Central memory CD4-positive, alpha-beta T cell (primary cell): Measurements from ENCODE around the gene EXT2.

Source experiments
- DNase-seq: peaks from one replicate; pipeline ENCODE4 v3.0.0; 2022

EXT2 gene

DNA sequence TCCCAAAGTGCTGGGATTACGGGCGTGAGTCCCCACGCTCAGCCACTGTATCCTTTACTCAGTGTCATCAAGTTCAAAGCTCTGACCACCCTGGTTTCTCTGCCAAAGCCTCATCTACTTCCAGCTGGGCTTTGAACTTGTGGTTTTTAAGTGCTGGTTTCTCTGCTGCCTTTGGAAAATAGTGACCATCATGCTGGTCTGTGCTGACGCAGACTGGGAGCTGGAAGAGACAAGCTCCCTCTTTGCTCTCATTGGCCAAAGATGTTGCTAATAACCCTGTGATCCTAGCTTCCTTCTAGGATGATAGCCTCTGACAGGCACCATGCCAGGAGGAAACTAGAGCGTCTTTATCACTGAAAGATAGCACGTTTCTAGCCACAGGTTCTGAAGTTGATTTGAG is 152.0 kb downstream of the EXT2 start:
- no peak for DNase-seq

DNA sequence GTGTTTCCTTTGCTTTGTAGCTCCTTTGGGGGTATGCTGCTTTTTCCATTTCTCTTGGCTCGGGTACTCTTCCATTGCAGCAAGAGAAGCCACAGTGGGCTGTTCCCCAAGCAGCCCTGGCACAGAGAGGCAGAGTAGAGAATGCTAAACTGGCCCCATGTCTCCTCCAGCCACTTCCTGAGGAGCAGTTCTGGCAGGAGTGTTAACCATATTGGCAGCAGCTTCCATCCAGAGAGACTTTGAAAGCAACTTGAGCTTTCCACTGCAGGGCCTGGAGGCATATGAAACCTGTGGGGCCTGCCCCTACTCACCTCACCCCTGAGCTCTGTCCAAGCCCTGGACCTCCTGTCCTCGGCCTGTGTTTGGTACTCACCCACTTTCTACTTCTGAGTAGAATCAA is 152.6 kb downstream of the EXT2 start:
- no peak for DNase-seq

DNA sequence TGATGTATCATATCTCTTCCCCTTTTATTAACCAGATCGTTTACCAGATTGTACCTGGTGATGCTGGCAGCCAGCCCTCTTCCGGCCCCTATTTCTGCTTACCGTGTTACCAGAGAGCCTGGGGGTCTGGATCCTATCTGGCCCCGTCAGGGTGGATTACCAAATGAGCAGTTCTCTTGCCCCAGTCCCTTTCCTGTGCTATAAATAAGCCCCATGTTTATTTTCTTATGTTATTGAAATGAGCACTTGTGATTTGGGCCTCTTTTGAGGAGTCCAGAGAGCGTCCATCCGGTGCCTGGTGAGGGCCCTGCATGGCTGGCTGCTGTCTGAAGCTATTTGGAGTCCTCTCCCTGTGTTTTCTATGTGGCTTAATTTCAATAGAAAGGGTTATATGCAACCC is 154.9 kb downstream of the EXT2 start:
- DNase-seq, result no peak

DNA sequence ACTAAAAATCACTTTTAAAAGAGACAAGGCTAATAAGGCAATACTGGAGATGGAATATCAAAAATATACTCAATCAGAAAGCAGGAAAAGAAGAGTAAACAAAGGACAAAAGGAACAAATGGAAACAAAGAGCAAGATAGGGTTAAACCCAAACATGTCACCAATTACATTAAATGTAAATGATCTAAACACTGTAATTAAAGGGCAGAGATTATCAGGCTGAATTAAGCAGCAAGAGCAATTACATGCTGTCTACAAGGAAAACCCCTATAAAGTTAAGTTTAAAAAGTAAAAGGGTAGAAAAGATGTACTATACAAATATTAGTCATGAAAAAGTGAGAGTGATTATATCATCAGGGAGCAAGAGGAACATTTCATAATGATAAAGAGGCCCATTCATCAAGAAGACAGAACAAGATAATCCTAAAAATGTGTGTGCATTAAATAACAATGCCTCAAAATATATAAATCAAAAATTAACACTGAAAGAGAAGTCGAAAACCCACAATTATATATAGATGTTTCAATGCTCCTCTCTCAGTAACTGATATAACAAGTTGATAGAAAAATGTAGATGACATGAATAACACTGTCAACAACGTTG is 157.6 kb downstream of the EXT2 start:
- no peak for DNase-seq

DNA sequence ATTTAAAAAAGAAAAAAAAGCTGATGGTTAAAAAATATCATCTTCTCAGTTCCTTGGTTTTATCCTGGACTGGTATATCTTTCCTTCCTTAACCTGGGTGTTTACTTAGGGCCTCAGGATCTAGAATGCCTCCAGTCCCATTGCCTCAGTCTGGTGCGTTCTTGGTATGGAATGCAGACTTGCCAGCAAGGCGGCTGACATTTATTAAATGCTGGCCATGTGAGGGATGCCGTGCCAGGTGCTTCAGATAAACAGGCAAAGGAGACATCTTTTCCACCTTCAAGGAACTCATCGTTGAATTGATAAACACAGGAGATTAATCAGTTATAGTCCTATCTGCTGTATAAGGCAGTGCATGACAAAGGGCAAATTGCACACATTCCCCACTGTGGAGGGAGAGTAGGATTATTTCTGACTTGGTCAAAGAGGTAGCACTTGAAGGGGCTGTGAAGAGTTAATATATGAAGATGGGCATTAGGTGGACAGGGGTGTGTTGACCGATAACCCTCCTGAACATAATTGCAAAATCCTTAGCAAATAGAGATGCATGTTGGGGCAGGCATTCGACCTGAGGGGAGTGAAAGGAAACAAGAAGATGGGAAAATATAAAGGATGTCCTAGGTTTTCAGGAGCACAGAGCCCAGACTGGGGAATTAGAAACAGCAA is 160.1 kb downstream of the EXT2 start:
- no peak for DNase-seq

DNA sequence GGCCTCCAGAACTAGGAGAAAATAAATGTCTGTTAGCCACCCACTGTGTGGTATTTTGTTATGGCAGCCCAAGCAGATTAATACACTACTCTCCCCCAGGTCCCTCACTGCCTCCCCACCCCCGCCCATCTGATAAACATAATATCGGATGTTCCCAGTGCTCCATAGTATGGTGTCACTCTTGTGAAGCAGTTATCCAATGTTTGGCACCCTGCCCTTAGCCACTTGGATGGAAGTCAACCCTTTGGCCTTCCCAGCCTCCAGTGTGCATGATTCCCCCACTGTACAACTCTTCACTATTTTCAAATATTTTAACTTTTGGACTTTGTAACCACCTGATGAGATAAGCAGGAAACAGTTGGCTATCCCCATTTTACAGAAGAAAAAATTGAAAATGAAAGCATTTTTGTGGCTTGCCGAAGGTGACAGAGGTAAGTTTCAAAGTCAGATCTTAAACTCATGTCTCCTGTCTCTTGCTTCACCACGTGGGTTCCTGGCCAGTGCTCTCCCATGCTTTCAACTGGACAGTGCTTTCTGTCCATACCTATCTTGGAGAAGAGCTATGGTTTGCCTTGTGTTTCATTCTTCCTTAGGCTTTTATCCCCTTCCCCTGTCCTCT is 161.3 kb downstream of the EXT2 start:
- no peak for DNase-seq

DNA sequence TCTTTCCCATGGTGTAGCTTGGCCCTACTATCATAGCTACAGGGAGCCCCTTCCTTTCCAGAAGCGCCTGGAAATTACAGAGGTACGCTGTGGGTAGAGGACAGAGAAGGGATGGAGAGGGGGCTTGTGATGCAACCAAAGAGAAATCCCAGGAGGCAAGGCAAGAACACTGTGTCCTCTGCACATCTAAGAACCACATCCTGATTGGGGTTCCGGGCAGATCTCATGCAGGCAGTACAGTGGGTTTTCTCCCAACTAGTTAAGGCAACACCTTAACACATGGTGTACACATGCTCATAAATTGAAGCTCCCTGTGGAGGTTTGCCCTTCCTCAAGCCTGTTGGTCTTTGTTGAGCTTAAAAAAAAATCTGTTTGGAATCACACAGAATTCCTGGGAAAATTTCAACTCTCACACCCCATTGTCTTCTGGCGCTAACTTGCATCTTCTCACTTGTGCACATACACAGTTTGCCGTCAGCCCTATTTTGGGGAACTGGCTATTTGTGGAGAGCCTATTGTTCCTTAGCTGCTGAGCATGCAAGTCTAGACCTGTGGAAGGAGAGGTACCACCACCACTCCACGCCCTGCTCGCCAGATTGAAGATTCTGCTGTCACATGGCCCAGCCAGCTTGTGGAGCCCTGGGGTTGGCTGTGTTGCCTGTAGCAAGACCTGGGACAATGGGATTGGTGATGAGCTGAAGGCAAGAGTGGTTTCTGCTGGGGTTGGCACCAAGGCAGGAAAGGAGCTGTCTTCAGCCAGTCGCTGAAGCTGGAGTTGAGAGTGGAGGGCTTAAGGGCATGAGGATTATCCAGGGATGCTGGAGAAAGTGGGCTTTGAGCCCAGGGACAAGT is 162.1 kb downstream of the EXT2 start:
- no peak for DNase-seq

DNA sequence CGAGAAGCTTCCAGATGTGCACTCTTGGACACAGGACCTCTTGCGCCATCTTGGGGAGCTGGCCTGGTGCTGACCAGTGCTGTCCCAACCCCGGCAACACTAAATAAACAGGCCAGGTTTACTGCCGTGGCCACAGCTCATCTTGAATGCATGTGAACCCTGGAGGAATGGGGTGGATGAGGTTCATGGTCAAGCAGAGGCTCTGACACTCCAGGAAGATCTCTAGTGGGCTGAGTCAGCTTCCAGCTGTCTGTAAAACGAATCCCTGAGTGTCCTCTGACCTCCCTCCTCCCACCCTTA is 162.7 kb downstream of the EXT2 start:
- DNase-seq, result no peak

DNA sequence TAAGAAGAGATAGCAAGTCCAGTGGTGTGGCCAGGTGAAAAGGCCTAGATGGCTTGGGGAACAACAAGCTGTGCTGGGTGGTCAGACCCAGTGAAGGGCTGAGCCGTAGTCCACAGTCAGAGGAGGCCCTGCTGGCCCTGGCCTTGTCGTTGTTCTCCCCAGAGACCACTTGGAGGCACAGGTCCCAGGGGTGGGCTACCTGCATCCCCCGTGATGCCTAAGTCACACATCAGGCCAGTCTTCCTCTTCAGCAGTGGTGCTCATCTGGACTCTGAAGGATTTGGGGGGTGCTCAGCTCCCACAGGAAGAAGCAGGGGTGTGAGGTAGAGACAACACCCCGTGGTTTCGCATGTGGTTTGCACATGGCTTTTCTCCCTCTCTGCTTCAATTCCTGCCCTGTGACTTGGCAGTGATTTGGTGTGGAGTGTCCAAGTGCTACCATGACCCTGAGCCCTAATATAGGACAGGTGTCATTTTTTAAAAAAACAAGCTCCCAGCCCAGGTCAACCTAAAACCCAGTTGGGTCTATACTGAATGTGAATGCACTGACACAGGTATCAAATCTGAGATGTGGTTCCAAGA is 163.5 kb downstream of the EXT2 start:
- no peak for DNase-seq

DNA sequence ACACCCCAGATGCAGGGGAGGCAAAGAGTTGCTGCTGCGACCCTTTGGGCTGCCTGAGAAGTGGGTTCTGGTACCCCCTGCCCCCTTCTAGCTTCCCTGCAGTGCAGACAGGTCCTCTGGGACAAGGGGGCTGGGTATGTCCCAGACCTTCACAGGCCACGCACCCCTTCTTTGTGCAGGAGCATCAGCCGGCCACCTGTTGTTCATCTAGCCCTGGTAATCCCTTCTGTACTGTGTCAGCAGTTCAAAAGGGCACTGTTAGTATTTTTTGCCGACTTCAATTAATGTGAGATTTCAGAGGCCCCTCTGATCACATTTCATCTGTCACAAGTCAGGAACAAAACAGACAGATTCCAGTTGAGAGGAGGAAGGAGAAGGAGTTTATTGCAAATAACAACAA is 164.6 kb downstream of the EXT2 start:
- DNase-seq, result no peak

DNA sequence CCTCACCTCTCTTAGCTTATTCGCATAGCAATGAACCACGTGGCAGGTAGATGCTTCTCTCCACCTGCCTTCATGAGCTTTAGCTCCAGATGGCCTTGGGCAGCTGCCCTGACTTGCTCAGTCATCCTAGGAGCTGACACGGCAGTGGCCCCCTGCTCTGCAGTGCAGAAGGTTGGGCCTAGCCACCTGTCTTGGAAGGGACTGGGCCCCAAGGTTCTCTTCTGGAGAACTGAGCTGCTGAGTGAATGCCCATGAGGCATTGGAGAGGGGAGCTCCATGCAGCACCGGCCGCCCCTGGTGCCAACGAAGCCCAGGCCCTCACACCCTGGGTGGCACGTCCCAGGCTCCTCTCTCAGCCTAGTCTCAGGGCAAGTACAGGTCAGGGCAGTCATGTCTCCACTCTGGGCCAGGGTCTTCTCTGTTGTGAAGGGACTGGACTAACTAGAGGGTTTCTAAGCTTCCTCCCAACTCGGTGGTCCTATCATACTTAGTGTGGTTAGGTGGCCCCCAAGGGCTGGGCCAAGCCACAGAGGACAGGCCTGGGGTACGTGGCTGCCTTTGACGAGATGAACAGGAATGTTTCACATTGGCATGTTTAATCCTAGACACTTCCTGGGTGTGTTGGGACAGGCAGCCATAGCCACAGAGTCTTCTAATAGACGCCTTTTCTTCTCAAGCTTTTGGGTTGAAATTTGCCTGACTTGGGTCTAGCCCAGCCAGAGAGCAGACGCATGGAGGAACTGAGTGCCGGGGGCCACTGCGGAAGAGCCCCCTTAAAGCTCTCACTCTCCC is 166.5 kb downstream of the EXT2 start:
- no peak for DNase-seq

DNA sequence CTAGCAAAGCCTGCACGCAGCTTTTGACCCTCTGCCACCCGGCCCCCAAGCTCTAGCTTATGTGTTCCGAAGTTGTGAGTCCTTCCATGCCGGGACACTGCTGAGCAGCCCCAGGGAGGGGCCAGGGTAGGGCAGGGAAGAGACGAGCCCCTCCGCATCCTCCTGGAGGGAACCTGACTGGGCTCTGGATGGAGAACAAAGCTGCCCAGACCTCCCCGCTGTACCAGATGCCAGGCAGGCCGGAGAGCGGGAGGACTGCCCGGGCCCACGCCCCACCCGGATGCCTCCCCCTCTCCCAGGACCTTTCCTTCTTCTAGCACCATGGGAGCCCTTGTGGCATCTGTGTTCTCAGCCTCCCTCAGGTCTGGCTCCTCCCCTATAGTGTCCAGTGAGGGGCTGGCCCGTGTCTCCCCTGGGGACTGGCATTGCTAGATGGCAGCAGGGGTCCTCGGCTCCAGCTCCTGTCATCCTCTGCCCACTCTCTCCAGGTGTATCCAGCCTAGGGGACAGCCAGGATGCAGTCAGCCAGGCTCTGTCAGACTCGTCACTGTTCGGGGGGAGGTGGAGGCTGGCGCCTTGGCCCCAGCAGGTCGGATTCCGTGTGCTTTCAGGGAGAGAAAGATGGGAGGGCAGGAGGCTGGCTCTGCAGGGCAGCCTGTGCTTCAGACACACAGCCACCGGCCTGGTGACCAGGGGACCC is 168.4 kb downstream of the EXT2 start:
- no peak for DNase-seq

DNA sequence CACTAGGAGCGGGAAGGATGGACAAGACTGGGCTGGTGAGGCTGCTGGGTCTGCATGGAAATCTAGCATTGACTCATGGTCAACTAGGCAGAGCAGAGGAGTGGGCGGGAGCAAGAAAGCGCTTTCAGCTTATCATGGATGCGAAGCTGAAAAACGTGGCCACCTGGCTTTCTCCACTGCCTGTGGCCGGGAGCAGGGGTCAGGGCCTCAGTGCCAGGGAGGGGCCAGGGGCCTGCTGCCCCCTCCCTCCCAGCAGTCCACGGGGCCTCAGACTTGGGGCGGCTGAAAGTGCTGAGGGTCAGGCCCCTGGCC is 168.9 kb downstream of the EXT2 start:
- DNase-seq, result no peak

DNA sequence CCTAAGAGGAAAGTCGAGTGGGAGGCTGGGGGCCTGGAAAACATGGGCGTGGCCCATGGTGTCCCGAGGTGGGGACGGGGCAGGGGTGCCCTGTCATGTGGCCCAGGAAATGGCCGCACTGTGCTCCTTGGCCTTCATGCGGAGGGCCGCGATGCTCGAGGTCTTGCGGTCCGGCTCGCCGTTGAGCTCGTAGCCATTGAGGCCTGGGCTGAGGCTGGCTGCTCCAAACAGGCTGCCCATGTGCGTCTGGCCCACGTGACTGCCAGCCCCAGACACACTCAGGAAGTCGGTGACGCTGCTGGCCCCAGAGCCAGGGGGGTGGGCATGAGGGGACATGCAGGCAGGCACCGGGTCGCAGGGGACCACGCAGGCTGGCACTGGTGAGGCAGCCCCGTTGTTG is 169.3 kb downstream of the EXT2 start:
- DNase-seq, result no peak

DNA sequence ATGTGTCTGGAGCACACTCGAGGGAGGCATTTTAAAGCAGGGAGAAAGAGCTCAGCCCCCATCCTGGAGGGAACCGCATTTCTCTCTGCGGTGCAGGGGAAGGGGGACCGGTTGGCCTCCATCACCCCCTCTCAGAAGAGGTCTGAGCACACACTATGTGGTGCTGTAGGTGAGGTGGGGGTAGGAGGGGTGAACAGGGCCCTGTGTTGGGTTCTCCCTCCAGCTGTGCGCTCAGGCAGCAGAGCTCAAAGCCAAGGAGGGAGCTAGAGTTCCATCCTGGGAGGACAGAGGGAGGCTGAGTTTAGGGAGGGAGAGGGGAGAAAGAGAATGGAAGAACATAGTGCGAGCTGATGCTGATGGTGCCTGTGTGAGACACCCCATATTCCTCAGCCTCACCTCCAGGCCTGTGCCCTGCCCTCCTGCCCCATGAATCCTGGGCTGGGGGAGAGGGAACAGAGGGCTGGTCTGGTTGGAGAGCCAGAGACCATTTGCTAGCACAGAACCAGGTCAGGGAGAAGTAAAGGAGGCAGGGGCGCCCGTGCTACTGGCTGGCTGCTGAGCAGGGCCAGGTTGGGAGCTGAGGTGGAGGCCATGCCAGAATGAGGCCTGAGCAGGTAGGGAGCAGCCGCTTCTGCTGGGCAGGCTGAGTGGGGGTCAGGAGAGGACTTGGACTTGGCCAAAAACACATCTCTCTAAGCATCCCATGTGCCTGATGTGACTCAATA is 170.7 kb downstream of the EXT2 start:
- no peak for DNase-seq

DNA sequence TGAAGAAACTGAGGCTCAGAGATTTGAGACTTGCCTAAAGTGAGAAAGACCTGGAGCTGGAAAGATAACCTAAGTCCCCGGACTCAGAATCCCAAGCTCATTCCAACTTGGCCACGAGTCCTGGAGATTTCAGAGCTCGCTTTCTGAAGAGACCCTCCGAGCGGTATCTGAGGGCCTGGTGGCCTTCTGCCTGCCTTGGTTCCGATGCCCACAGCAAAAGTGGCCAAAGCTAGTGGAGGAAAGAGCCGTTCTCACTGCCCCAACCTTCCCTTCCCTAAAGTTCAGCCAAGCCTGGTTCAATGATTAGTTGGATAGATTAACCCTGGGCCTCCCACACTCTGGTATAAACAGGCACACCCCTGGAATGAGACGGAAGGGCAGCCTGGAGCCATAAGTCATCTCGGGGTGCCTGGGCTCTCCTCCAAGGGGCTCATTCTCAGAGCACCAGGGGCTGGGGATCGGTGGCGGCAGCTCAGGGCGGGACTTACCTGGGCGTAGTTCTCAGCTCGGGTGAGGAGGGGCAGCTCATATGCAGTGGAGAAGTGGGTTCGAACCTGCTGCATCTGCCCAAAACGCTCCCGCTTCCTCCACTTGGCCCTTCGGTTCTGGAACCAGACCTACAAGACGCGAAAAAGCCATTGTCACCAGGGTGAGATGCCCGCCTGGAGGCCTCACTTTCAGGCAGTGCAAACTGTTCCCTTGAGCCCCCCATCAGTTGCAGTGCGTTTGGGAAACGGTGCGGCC is 171.7 kb downstream of the EXT2 start:
- DNase-seq, result no peak

DNA sequence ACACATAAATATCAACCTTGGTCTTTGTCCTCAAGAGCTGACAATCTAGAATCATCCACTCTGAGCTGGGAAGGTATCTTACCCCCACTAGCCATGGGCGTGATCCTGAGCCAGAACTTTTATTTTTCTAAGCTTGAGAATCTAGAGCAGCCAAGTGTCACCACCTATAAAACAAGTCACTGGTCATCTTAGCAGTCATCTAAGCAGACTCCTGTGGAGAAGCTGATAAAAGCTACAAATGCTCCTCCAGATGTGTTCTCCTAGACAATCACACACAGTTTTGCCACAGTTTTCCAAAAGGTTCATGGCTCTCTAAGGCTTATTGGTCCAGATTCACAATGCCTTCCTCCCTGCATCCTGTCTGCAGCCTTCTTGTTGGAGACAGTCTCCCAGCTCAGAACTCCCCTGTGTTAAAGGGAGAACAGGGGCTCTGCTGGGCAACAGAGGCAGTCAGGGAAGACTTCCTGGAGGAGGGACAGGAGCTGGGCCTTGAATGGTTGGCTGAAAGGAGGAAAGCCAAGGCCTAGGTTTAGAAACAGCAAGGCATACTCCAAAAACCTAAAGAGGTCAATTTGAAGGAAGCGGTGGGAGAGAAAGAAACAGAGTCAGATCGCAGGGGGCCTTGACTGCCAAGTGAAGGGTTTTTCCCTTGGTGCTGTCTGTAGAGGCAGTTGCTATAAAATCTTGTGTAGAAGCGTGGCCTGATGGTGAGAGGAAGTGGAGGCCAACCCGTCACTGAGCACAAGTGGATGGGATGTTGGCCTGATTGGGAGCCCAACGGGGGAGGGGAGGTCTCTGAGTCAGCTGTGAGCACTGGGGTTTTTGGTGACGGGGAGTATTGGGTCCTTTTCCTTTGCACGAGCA is 172.5 kb downstream of the EXT2 start:
- DNase-seq, result no peak

DNA sequence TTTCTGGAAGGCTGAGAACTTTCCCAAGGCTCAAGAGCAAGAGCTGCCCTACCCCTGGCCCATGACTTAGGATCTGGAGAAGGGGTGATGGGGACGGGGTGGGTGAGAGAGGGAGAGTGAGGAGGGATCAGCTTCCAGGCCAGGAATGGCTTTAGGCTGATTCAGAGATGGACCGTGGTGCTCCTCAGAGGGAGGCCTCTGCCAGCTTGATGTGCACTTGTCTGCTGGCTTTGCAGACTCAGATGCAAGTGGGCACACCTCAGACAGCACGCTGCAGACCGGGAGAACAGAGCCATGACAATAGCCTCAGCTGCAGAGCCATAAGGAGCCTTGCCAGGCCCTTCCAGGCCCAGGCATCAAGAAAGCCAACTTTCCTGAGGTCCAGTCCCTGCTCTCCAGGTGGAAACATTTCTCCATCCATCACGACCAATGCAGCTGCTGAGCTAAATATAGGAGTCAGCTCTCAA is 173.2 kb downstream of the EXT2 start:
- no peak for DNase-seq
